Measurements from ENCODE around the gene GNAT2. TPM values are rescaled to one million over a fixed set of nuclear protein-coding genes. Genes with fewer than 3 reads are reported as not detected.

The GNAT2 gene
- total RNA-seq, 1 donor from 2014 or later = not detected

- Mint-ChIP-seq H3K4me3 (no peak overlapping the region), H3K36me3 (no peaks in the 10 kb centered on the region), H3K27ac (no peak overlapping the region), H3K27me3 (ENCODE audit: insufficient read depth, low read depth) (peaks cover 7% of the 10 kb centered on the region), H3K4me1 (peaks cover 11% of the 10 kb centered on the region), H3K9me3 (no peaks in the 10 kb centered on the region)
- H3K4me2 ChIP-seq = no peak overlapping the region
- no peaks in the 10 kb centered on the region for H3K36me3 ChIP-seq
- no peak overlapping the region for H2AFZ ChIP-seq (replicated peaks)
- H3K4me3 ChIP-seq = no peak overlapping the region
- no peaks in the 10 kb centered on the region for H3K79me2 ChIP-seq (ENCODE audit: low read depth)
- H3K4me1 ChIP-seq = peaks cover 3% of the 10 kb centered on the region
- no peak overlapping the region for H3K9ac ChIP-seq
- H3K27ac ChIP-seq = no peak overlapping the region
- TF ChIP-seq EZH2 (IDR thresholded peaks at IDR 0.05) (no peak), CTCF (IDR thresholded peaks at IDR 0.05) (no peak)
- no peaks in the 10 kb centered on the region for H3K9me3 ChIP-seq (ENCODE audit: low read depth)
- no peak for DNase-seq (ENCODE audit: low spot score)
- H3F3A ChIP-seq (ENCODE audit: low read depth) = peaks cover 4% of the 10 kb centered on the region
- no peaks in the 10 kb centered on the region for H4K20me1 ChIP-seq (ENCODE audit: low read depth)
- H3K27me3 ChIP-seq = peaks cover 55% of the 10 kb centered on the region
Measured at GRCh38 chr1:109652402-109652801, 33.0 kb upstream of the GNAT2 start.

GRCh38 chr1:109650609-109651008 lies 31.2 kb upstream of the GNAT2 start:
- no peaks in the 10 kb centered on the region for H3K79me2 ChIP-seq (ENCODE audit: low read depth)
- H3K27me3 ChIP-seq = peaks cover 54% of the 10 kb centered on the region
- no peak overlapping the region for H3K27ac Mint-ChIP-seq
- H3K4me3 Mint-ChIP-seq = no peak overlapping the region
- H3K4me3 ChIP-seq = no peak overlapping the region
- peaks cover 6% of the 10 kb centered on the region for H3K27me3 Mint-ChIP-seq (ENCODE audit: insufficient read depth, low read depth)
- H3K4me2 ChIP-seq = no peak overlapping the region
- peaks cover 10% of the 10 kb centered on the region for H3K9me3 Mint-ChIP-seq
- H3K4me1 Mint-ChIP-seq = peaks cover 9% of the 10 kb centered on the region
- no peak overlapping the region for H3K9ac ChIP-seq
- H3F3A ChIP-seq (ENCODE audit: low read depth) = peaks cover 3% of the 10 kb centered on the region
- H3K9me3 ChIP-seq (ENCODE audit: low read depth) = no peaks in the 10 kb centered on the region
- H3K4me1 ChIP-seq = peaks cover 3% of the 10 kb centered on the region
- no peaks in the 10 kb centered on the region for H3K36me3 ChIP-seq
- TF ChIP-seq CTCF (IDR thresholded peaks at IDR 0.05) (no peak), EZH2phosphoT487 (IDR thresholded peaks at IDR 0.05) (no peak), EZH2 (IDR thresholded peaks at IDR 0.05) (no peak)
- no peak overlapping the region for H2AFZ ChIP-seq (replicated peaks)
- H3K36me3 Mint-ChIP-seq = no peaks in the 10 kb centered on the region
- H4K20me1 ChIP-seq (ENCODE audit: low read depth) = no peaks in the 10 kb centered on the region
- DNase-seq (ENCODE audit: low spot score) = no peak
- H3K27ac ChIP-seq = no peak overlapping the region

GRCh38 chr1:109649491-109649914 lies 30.1 kb upstream of the GNAT2 start:
- Histone ChIP-seq H3K9ac (no peak overlapping the region), H3K4me1 (no peaks in the 10 kb centered on the region)

More at GRCh38 chr1:109649491-109649914, 30.1 kb upstream of the GNAT2 start:
- Histone ChIP-seq H3K36me3 (no peaks in the 10 kb centered on the region), H3K9me3 (ENCODE audit: low read depth) (no peaks in the 10 kb centered on the region), H3K27ac (no peak overlapping the region), H2AFZ (replicated peaks) (peak overlapping the region; percentile 80), H4K20me1 (ENCODE audit: low read depth) (no peaks in the 10 kb centered on the region), H3K4me3 (no peak overlapping the region), H3K27me3 (peaks cover 43% of the 10 kb centered on the region), H3K79me2 (ENCODE audit: low read depth) (no peaks in the 10 kb centered on the region), H3F3A (ENCODE audit: low read depth) (no peaks in the 10 kb centered on the region), H3K4me2 (peak overlapping the region; percentile 1)
- no peak overlapping the region for H3K4me3 Mint-ChIP-seq
- H3K4me1 Mint-ChIP-seq = peaks cover 13% of the 10 kb centered on the region
- no peak overlapping the region for H3K27ac Mint-ChIP-seq
- H3K36me3 Mint-ChIP-seq = no peaks in the 10 kb centered on the region
- no peak for DNase-seq (ENCODE audit: low spot score)
- peaks cover 16% of the 10 kb centered on the region for H3K9me3 Mint-ChIP-seq
- TF ChIP-seq CTCF (IDR thresholded peaks at IDR 0.05) = peak; percentile 33
- TF ChIP-seq EZH2phosphoT487 (IDR thresholded peaks at IDR 0.05) = no peak
- H3K27me3 Mint-ChIP-seq (ENCODE audit: insufficient read depth, low read depth) = peaks cover 3% of the 10 kb centered on the region

Data from neural progenitor cell (in vitro differentiated cells).